ENCODE results near the gene KAZN. TPM values are rescaled to one million over a fixed set of nuclear protein-coding genes. Genes with fewer than 3 reads are reported as not detected.
A peak's percentile ranks its signal among the peaks of the same experiment; 100 is the strongest.

KAZN gene
- total RNA-seq, 1 donor from 2014 or later: 37.2 TPM

GRCh38 chr1:15099441-15100120 lies 501.1 kb downstream of the KAZN start:
- DNase-seq (ENCODE audit: low spot score) (no peak), ATAC-seq (no peak)
- intact Hi-C loops (cut with DNase I): no loop called here

- DNase-seq (ENCODE audit: low spot score) (no peak), ATAC-seq (peak; percentile 50)
- intact Hi-C loops (cut with DNase I): no loop called here
Observed at GRCh38 chr1:15100121-15100879, 501.8 kb downstream of the KAZN start.

GRCh38 chr1:15100880-15101760 lies 502.6 kb downstream of the KAZN start:
- ATAC-seq (no peak), DNase-seq (ENCODE audit: low spot score) (no peak)
- intact Hi-C loops (cut with DNase I): no loop called here

- intact Hi-C loops (cut with DNase I): no loop called here
- no peak for DNase-seq (ENCODE audit: low spot score)
Observed at GRCh38 chr1:15101801-15102200, 503.3 kb downstream of the KAZN start.

GRCh38 chr1:15102646-15103045 lies 504.2 kb downstream of the KAZN start:
- DNase-seq (ENCODE audit: low spot score): no peak
- ATAC-seq: no peak
- intact Hi-C loops (cut with DNase I): no loop called here

More at GRCh38 chr1:15101801-15102200, 503.3 kb downstream of the KAZN start:
- no peak for ATAC-seq

GRCh38 chr1:15103211-15103610 lies 504.7 kb downstream of the KAZN start:
- DNase-seq (ENCODE audit: low spot score): no peak
- intact Hi-C loops (cut with DNase I): no loop called here
- no peak for ATAC-seq

- DNase-seq (ENCODE audit: low spot score) (no peak), ATAC-seq (no peak)
- intact Hi-C loops (cut with DNase I): no loop called here
Observed at GRCh38 chr1:15103906-15104305, 505.4 kb downstream of the KAZN start.

- DNase-seq (ENCODE audit: low spot score) (no peak), ATAC-seq (no peak)
- intact Hi-C loops (cut with DNase I): no loop called here
Observed at GRCh38 chr1:15104768-15105167, 506.3 kb downstream of the KAZN start.

- intact Hi-C loops (cut with DNase I): no loop called here
- ATAC-seq (no peak), DNase-seq (ENCODE audit: low spot score) (no peak)
Observed at GRCh38 chr1:15106608-15107007, 508.1 kb downstream of the KAZN start.

- ATAC-seq (no peak), DNase-seq (ENCODE audit: low spot score) (no peak)
- intact Hi-C loops (cut with DNase I): no loop called here
Observed at GRCh38 chr1:15107058-15107687, 508.7 kb downstream of the KAZN start.

GRCh38 chr1:15107911-15108310 lies 509.4 kb downstream of the KAZN start:
- intact Hi-C loops (cut with DNase I): no loop called here
- DNase-seq (ENCODE audit: low spot score) (no peak), ATAC-seq (no peak)

GRCh38 chr1:15110128-15110866 lies 511.8 kb downstream of the KAZN start:
- intact Hi-C loops (cut with DNase I): no loop called here
- no peak for DNase-seq (ENCODE audit: low spot score)
- no peak for ATAC-seq

- intact Hi-C loops (cut with DNase I): no loop called here
- ATAC-seq: no peak
- no peak for DNase-seq (ENCODE audit: low spot score)
Observed at GRCh38 chr1:15110867-15111230, 512.4 kb downstream of the KAZN start.

GRCh38 chr1:15113146-15113545 lies 514.7 kb downstream of the KAZN start:
- ATAC-seq (no peak), DNase-seq (ENCODE audit: low spot score) (no peak)
- intact Hi-C loops (cut with DNase I): no loop called here

- no peak for DNase-seq (ENCODE audit: low spot score)
- ATAC-seq: no peak
- intact Hi-C loops (cut with DNase I): no loop called here
Observed at GRCh38 chr1:15114884-15115283, 516.4 kb downstream of the KAZN start.

GRCh38 chr1:15115542-15116330 lies 517.3 kb downstream of the KAZN start:
- DNase-seq (ENCODE audit: low spot score): no peak
- no peak for ATAC-seq
- intact Hi-C loops (cut with DNase I): no loop called here

- intact Hi-C loops (cut with DNase I): no loop called here
- DNase-seq (ENCODE audit: low spot score) (no peak), ATAC-seq (no peak)
Observed at GRCh38 chr1:15116966-15117365, 518.5 kb downstream of the KAZN start.

Measured in sciatic nerve (tissue), 2 donors.